ENCODE measurements around the gene TIAL1. TPM values are rescaled to one million over a fixed set of nuclear protein-coding genes. Genes with fewer than 3 reads are reported as not detected.
"Not testable (repeated sequence)": the region's sequence is repeated elsewhere in the genome, so short reads cannot be mapped to it uniquely, and the experiment has no call there.

The TIAL1 gene
- total RNA-seq: 20.5 TPM

- peak; percentile 82 to 98 (median 98) for DNase-seq (ENCODE audit: low read depth in 2 of 3, low spot score in 2 of 3)
Measured at GRCh38 chr10:119596537-119597404, at the start of gene TIAL1. TSS of gene TIAL1 (minus strand) at chr10:119596964. CDS start at chr10:119596465, 499 bp downstream.

GRCh38 chr10:119644994-119645393, 48.2 kb upstream of the TIAL1 start:
- DNase-seq (ENCODE audit: low read depth in 2 of 3, low spot score in 2 of 3): no peak

GRCh38 chr10:119644205-119644814, 47.5 kb upstream of the TIAL1 start:
- DNase-seq (ENCODE audit: low read depth in 2 of 3, low spot score in 2 of 3): no peak

- no peak for DNase-seq (ENCODE audit: low read depth in 2 of 3, low spot score in 2 of 3)
Measured at GRCh38 chr10:119643306-119644204, 46.8 kb upstream of the TIAL1 start.

GRCh38 chr10:119642556-119643111, 45.9 kb upstream of the TIAL1 start:
- DNase-seq (ENCODE audit: low read depth in 2 of 3, low spot score in 2 of 3): no peak

- DNase-seq (ENCODE audit: low read depth in 2 of 3, low spot score in 2 of 3): no peak
Measured at GRCh38 chr10:119640875-119641526, 44.2 kb upstream of the TIAL1 start.

- no peak for DNase-seq (ENCODE audit: low read depth in 2 of 3, low spot score in 2 of 3)
Measured at GRCh38 chr10:119640384-119640783, 43.6 kb upstream of the TIAL1 start.

- DNase-seq (ENCODE audit: low read depth in 2 of 3, low spot score in 2 of 3): no peak
Measured at GRCh38 chr10:119638982-119639381, 42.2 kb upstream of the TIAL1 start.

GRCh38 chr10:119637631-119638030, 40.9 kb upstream of the TIAL1 start:
- no peak for DNase-seq (ENCODE audit: low read depth in 2 of 3, low spot score in 2 of 3)

GRCh38 chr10:119634219-119634544, 37.4 kb upstream of the TIAL1 start:
- no peak for DNase-seq (ENCODE audit: low read depth in 2 of 3, low spot score in 2 of 3)

- no peak for DNase-seq (ENCODE audit: low read depth in 2 of 3, low spot score in 2 of 3)
Measured at GRCh38 chr10:119633538-119634218, 36.9 kb upstream of the TIAL1 start.

- DNase-seq (ENCODE audit: low read depth in 2 of 3, low spot score in 2 of 3): no peak
Measured at GRCh38 chr10:119630300-119630699, 33.5 kb upstream of the TIAL1 start.

- peak in 1 of 3 donors; percentile 21 for DNase-seq (ENCODE audit: low read depth in 2 of 3, low spot score in 2 of 3)
Measured at GRCh38 chr10:119625570-119626280, 29.0 kb upstream of the TIAL1 start.

GRCh38 chr10:119621078-119621384, 24.3 kb upstream of the TIAL1 start:
- DNase-seq (ENCODE audit: low read depth in 2 of 3, low spot score in 2 of 3): no peak

- no peak for DNase-seq (ENCODE audit: low read depth in 2 of 3, low spot score in 2 of 3)
Measured at GRCh38 chr10:119620241-119621077, 23.7 kb upstream of the TIAL1 start.

GRCh38 chr10:119619811-119620210, 23.0 kb upstream of the TIAL1 start:
- DNase-seq (ENCODE audit: low read depth in 2 of 3, low spot score in 2 of 3): not testable (repeated sequence)

GRCh38 chr10:119619215-119619614, 22.5 kb upstream of the TIAL1 start:
- DNase-seq (ENCODE audit: low read depth in 2 of 3, low spot score in 2 of 3): no peak

GRCh38 chr10:119616882-119617570, 20.3 kb upstream of the TIAL1 start:
- DNase-seq (ENCODE audit: low read depth in 2 of 3, low spot score in 2 of 3): no peak
